Fibroblast of skin of left biceps (primary cell): ENCODE measurements around the gene KRTAP9-6.
A peak's percentile ranks its signal among the peaks of the same experiment; 100 is the strongest.
"Not testable (repeated sequence)": the region's sequence is repeated elsewhere in the genome, so short reads cannot be mapped to it uniquely, and the experiment has no call there.

Experiments
- DNase-seq, 2 experiments: peaks; one replicate each; pipeline ENCODE4 v3.0.0-alpha.2; 2013; ENCODE audit warnings: low read depth in 2 of 2

KRTAP9-6 gene

GRCh38 chr17:41271323-41271722 is 6.1 kb downstream of the KRTAP9-6 start:
- DNase-seq, result not testable (repeated sequence)

DNA sequence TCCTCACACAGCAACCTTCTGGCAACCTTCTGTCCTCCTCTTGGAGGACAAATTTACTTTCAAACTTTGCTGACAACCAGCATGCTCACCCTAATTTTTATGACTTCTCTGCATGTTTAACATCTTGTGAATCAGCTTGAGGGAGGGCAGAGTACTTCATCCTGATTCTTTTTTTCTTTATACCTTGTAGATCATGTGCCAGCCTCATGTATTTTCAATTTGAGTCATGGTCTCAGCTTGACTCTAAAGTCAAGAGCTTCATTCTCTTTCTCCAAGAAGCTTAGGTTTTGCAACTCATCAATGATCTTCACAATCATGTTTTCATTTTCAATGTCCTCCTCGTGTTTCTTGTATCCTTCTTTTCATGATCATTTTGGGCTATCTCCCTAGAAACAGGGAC is 6.7 kb downstream of the KRTAP9-6 start:
- no peak for DNase-seq

DNA sequence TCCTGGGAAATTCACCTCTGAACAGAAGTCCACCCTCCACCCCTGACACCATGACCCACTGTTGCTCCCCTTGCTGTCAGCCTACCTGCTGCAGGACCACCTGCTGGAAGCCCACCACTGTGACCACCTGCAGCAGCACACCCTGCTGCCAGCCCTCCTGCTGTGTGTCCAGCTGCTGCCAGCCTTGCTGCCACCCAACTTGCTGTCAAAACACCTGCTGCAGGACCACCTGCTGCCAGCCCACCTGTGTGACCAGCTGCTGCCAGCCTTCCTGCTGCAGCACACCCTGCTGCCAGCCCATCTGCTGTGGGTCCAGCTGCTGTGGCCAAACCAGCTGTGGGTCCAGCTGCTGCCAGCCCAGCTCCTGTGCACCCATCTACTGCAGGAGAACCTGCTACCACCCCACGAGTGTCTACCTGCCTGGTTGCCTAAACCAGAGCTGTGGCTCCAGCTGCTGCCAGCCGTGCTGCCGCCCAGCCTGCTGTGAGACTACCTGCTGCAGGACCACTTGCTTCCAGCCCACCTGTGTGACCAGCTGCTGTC is 10.5 kb downstream of the KRTAP9-6 start, which contains the start of gene KRTAP9-7:
Gene KRTAP9-7 (plus strand): TSS at position 51 of the 543 bp plus-strand sequence. CDS start 0 bp downstream, at position 51.
- not testable (repeated sequence) for DNase-seq

DNA sequence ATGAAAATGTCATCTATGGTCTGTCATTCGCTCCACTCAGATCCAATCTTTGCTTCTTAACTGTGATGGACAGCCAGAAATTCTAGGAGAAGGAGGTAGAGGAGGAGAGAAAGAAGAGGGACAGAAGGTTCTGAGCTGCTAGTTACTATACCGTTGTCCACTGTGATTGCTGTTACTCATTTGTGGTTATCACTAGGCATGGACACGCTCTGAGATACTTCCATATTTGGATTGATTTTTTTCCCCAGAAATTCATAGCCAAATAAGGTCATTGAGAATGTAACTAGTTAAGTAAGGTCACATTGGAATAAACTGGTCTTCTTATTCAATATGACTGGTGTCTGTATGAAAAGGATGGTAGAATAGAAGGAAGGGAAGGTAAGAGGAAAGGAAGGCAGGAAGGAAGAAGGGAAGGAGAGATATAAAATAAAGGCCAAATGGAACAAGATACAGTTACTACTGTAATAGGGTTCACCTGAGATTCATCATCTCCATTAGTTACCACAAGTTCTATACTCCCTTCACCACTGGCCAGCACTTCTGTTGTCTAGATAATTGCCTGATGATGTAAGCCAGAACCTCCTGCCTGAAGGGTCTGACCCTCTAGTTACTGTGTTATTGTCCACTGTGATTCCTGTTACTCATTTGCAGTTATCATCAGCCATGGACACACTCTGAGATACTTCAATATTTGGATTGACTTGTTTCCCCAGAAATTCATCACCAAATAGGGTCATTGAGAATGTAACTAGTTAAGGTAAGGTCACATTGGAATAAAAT is 13.2 kb downstream of the KRTAP9-6 start:
- DNase-seq, result no peak

- DNase-seq, result peak; percentile 93 to 94
These were observed 18.9 kb downstream of the KRTAP9-6 start for GRCh38 chr17:41284043-41284442.

- DNase-seq, result peak in 1 of 2 experiments; percentile 2
These were observed 19.4 kb downstream of the KRTAP9-6 start for GRCh38 chr17:41284546-41284945.

DNA sequence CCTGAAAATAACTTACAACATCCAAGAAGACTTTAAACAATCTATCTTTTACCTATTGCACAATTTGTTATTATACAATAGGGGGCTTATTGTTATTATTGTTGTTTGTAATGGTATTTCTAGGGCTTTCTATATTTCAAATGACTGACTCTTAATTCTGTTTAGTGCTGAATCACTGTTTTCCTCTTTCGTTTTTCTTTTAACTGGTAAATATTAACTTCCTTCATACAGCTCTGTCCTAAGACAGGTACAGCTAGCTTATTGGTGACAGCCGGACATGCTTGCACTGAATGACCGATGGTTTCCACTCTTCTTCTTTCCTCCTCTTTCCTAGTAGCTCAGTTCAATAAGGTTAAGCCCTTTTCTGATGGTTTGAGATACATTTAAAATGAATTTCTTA is 21.9 kb downstream of the KRTAP9-6 start:
- DNase-seq, result no peak

DNA sequence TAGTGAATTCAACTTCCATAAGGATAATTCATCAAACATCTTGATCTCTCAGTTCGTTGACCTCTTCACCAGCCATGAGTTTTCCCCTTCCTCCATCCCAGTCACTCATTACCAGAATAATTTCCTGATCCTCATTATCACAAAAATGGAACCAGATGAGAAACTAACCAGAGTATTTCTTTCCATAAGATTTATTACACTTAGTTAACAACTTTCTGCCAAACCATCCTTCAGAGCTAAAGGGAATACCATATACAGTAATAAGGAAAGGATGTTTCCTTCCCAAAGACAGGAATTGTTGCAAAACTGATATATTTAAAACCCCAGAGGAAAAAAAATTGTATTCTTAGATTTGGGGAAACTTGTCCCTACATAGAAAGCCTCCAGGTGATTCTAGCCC is 28.8 kb downstream of the KRTAP9-6 start:
- DNase-seq, result peak; percentile 43 to 48

DNA sequence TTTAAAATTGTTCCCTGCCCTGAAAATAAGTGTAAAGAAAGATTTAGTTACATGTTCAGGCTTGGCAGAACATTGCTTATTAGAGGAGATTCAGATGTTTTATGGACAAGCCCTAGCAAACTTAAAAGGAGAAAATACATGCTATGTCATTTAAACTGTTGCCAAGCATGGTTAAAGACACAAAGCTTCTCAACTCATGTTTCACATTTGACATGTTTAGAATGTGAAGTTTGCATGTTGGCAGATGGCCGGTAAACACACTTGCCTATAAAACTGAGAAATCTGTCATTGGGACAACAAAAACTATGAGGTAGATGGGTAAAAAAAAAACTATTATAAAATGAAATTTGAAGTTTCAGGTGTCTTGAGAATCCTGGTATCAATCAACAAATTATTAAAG is 31.7 kb downstream of the KRTAP9-6 start:
- DNase-seq, result no peak

- DNase-seq, result no peak
These were observed 33.4 kb downstream of the KRTAP9-6 start for GRCh38 chr17:41298458-41299135.

GRCh38 chr17:41301204-41301790 is 36.1 kb downstream of the KRTAP9-6 start:
- DNase-seq, result no peak

DNA sequence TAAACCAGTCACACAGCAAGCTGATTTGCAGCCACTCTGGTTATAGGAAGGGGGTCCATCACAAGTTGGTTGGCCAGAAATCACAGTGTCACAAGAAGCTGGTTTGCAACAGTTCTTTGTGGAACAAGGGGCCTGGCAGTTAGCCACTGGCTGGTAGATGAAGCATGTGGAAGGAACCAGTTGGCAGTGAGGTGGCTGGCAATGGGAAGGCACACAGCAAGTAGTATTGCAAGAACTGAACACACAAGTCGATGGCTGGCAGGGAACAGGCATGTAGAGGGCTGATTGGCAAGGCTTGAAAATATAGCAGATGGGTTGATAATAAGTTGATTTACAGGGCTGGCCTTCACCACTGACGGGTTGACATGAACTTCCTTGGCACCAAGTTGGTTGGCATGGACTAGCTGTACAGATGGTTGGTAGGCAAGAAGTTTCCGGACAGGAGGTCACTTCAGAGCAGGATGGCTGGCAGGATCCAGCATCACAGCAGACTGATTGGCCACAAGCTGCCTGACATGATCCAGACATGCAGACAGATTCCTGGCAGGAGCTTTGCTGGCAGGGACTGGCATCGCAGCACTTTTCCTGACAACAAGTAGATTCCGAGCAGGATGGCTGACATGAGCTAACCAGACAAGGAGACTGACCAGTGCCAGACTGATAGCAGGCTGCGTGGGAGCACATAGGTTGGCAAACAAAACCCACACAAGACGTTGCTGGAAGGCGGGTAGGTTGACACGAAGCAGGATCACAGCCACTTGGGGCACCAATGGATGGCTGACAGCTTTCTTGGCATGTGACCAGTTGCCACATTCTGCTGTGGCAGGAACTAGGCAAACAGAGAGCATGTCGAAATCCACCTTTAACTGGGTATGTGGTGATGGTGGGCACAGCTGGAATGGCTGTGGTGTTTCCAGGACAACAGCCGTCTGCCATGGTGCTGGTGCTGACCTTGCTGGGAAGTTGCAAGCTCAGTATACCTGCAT is 37.0 kb downstream of the KRTAP9-6 start, which contains the start of gene KRTAP29-1:
Gene KRTAP29-1 (minus strand): TSS at position 936 of the 986 bp plus-strand sequence. CDS start 0 bp downstream, at position 936.
- no peak for DNase-seq

DNA sequence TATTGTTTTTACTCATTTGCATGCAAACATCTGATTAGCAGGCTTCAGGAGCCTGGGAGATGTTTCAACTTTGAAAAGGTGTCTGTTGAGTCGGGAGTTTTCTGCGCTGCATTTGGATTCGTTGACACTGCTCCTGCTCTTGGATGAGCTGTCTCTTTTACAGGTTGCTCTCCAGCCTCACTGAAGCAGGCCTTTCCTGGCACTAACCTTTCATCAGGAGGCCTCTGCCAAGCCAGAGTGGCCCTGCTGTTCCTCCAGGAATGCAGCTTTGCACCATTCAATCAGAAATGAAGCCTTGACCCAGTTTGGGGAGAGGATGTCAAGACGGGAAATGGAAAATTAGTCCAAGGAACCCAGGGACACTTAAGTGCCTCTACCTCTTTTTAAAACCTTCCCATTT is 37.8 kb downstream of the KRTAP9-6 start:
- no peak for DNase-seq

DNA sequence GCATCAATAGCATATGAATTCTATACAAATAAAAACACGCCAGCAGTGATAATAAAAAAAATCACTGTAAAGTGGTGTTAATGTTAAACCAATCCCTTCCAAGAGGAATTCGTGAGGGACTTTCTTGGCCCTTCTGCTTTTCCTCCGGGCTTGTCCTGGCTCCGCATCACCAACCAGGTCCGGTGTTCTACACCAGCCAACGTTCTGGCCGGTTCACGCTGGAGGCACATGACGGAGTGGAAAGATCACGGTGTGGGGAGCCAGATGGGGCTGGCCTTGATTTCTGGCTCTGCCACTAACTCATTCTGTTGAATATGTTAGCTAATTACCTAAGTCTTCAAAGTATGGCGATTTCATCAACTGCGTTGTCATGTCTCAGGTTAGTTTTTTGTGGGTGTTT is 38.9 kb downstream of the KRTAP9-6 start:
- no peak for DNase-seq

- no peak for DNase-seq
These were observed 42.5 kb downstream of the KRTAP9-6 start for GRCh38 chr17:41307647-41308046.

DNA sequence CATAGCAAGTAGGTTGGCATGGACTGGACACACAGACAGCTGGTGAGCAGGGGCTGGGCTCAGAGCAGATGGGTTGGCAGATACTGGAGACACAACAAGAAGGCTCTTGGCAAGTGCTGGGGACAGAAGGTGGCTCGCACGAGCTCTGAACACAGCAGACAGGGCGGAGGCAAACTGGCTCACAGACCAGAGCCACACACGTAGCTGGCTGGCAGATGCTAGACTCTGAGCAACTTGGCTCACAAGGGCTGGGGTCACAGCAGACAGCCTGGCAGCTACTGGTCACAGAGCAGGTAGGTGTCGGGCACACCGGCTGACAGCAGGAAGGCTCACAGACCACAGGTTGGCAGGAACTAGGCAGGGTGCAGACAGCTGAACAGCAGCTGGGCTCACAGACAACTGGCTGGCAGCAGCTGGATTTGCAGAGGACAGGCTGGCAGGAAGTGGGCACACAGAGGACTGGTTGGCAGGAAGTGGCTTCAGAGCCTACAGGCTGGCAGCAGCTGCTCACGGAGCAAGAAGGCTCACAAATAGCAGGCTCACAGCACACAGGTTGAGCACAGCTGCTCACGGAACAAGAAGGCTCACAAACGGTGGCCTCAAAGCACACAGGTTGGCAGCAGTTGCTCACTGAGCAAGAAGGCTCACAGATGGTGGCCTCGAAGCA is 43.2 kb downstream of the KRTAP9-6 start:
- no peak for DNase-seq

- DNase-seq, result no peak
These were observed 43.8 kb downstream of the KRTAP9-6 start, which contains the start of gene KRTAP16-1 for GRCh38 chr17:41308918-41309359. KRTAP16-1 (minus strand) TSS chr17:41309309; CDS start chr17:41309253, 56 bp downstream.

GRCh38 chr17:41311111-41311510 is 45.9 kb downstream of the KRTAP9-6 start:
- DNase-seq, result no peak

- DNase-seq, result no peak
These were observed 50.1 kb downstream of the KRTAP9-6 start, which contains the start of gene KRTAP17-1 for GRCh38 chr17:41315204-41315794. KRTAP17-1 (minus strand) TSS chr17:41315710; CDS start chr17:41315650, 60 bp downstream.
